Raji (cell line): ENCODE results near the gene CALN1.

Source experiments
- POLR2A ChIP-seq: IDR thresholded peaks from 2 replicates; pipeline ENCODE4 v1.6.1; 2011; ENCODE audit warnings: low read depth, low read length, control low read depth; ENCODE audit not compliant: insufficient read depth

Gene CALN1

GRCh38 chr7:72016574-72016973, 395.6 kb downstream of the CALN1 start:
- no peak for TF ChIP-seq POLR2A

- TF ChIP-seq POLR2A = no peak
Observed at GRCh38 chr7:72015136-72015535, 397.0 kb downstream of the CALN1 start.

GRCh38 chr7:72007018-72007417, 405.1 kb downstream of the CALN1 start:
- no peak for TF ChIP-seq POLR2A

GRCh38 chr7:72003236-72003635, 408.9 kb downstream of the CALN1 start:
- no peak for TF ChIP-seq POLR2A

GRCh38 chr7:71996141-71996540, 416.0 kb downstream of the CALN1 start:
- no peak for TF ChIP-seq POLR2A

GRCh38 chr7:71995111-71995510, 417.0 kb downstream of the CALN1 start:
- no peak for TF ChIP-seq POLR2A

- no peak for TF ChIP-seq POLR2A
Observed at GRCh38 chr7:71991586-71991985, 420.6 kb downstream of the CALN1 start.

- TF ChIP-seq POLR2A = no peak
Observed at GRCh38 chr7:71990138-71990462, 422.0 kb downstream of the CALN1 start.

GRCh38 chr7:71988201-71988600, 423.9 kb downstream of the CALN1 start:
- no peak for TF ChIP-seq POLR2A

- no peak for TF ChIP-seq POLR2A
Observed at GRCh38 chr7:71987200-71987767, 424.9 kb downstream of the CALN1 start.

GRCh38 chr7:71984348-71984747, 427.8 kb downstream of the CALN1 start:
- TF ChIP-seq POLR2A = no peak

- no peak for TF ChIP-seq POLR2A
Observed at GRCh38 chr7:71982851-71983250, 429.3 kb downstream of the CALN1 start.

GRCh38 chr7:71976645-71977044, 435.5 kb downstream of the CALN1 start:
- no peak for TF ChIP-seq POLR2A

GRCh38 chr7:71974611-71975010, 437.5 kb downstream of the CALN1 start:
- no peak for TF ChIP-seq POLR2A

- no peak for TF ChIP-seq POLR2A
Observed at GRCh38 chr7:71972534-71972933, 439.6 kb downstream of the CALN1 start.

- TF ChIP-seq POLR2A = no peak
Observed at GRCh38 chr7:71970725-71971124, 441.4 kb downstream of the CALN1 start.

GRCh38 chr7:71962636-71963035, 449.5 kb downstream of the CALN1 start:
- no peak for TF ChIP-seq POLR2A
